ENCODE data around the gene OTOP2.
A peak's percentile ranks its signal among the peaks of the same experiment; 100 is the strongest.

Gene OTOP2

GRCh38 chr17:74928786-74929185 is 4.7 kb downstream of the OTOP2 start:
- no peaks in the 10 kb centered on the region for H3K4me1 ChIP-seq (ENCODE audit: control insufficient read depth, insufficient read depth, low read length)
- no peak overlapping the region for H3K27ac ChIP-seq (ENCODE audit: extremely low read depth, low read depth, low read length)
- ChIA-PET POLR2A (no interaction called here), CTCF (no interaction called here)
- H3K36me3 ChIP-seq (ENCODE audit: control insufficient read depth in 2 of 2, insufficient read depth in 1 of 2, low read length in 2 of 2): no peaks in the 10 kb centered on the region
- H3K9me3 ChIP-seq (ENCODE audit: control insufficient read depth, insufficient read depth, low read depth, low read length): no peaks in the 10 kb centered on the region
- TF ChIP-seq ZNF433 (tag by site-specific recombination; IDR thresholded peaks at IDR 0.05; ENCODE audit: low read depth) (no peak), ZNF600 (tag by site-specific recombination; IDR thresholded peaks at IDR 0.05) (0 out of 2 replicates have a peak, but pooled peaks have one; percentile 13), YY1 (tag by site-specific recombination; IDR thresholded peaks at IDR 0.05) (no peak)
- H3K4me3 ChIP-seq (ENCODE audit: low read depth, low read length): no peak overlapping the region

GRCh38 chr17:74930535-74931036 is 6.5 kb downstream of the OTOP2 start:
- H3K9me3 ChIP-seq (ENCODE audit: control insufficient read depth, insufficient read depth, low read depth, low read length): no peaks in the 10 kb centered on the region
- H3K4me1 ChIP-seq (ENCODE audit: control insufficient read depth, insufficient read depth, low read length): no peaks in the 10 kb centered on the region
- no peak overlapping the region for H3K4me3 ChIP-seq (ENCODE audit: low read depth, low read length)
- H3K27ac ChIP-seq (ENCODE audit: extremely low read depth, low read depth, low read length): no peak overlapping the region
- POLR2A ChIA-PET: no interaction called here
- CTCF ChIA-PET: interaction anchor here (4.2 kb wide), 1 partner anchor 27 kb away, joined by 25 read pairs; no protein-coding TSS in a partner anchor
- H3K36me3 ChIP-seq (ENCODE audit: control insufficient read depth in 2 of 2, insufficient read depth in 1 of 2, low read length in 2 of 2): no peaks in the 10 kb centered on the region
- TF ChIP-seq ZNF626 (tag by site-specific recombination; IDR thresholded peaks at IDR 0.05): no peak
- no peak for TF ChIP-seq ZNF596 (tag by site-specific recombination; IDR thresholded peaks at IDR 0.05)
- no peak for TF ChIP-seq HOXC10 (CRISPR knock-in tag; IDR thresholded peaks at IDR 0.05)
- no peak for TF ChIP-seq PATZ1 (tag by site-specific recombination; IDR thresholded peaks at IDR 0.05)
- no peak for TF ChIP-seq ZSCAN18 (tag by site-specific recombination; IDR thresholded peaks at IDR 0.05)
- no peak for TF ChIP-seq ZNF747 (tag by site-specific recombination; IDR thresholded peaks at IDR 0.05)
- TF ChIP-seq ZNF558 (tag by site-specific recombination; IDR thresholded peaks at IDR 0.05): no peak
- no peak for TF ChIP-seq ZNF266 (tag by site-specific recombination; IDR thresholded peaks at IDR 0.05; ENCODE audit: low read depth)
- no peak for TF ChIP-seq ZNF580 (tag by site-specific recombination; IDR thresholded peaks at IDR 0.05)
- no peak for TF ChIP-seq ZBTB10 (tag by site-specific recombination; IDR thresholded peaks at IDR 0.05)
- no peak for TF ChIP-seq IKZF3 (tag by site-specific recombination; IDR thresholded peaks at IDR 0.05)
- no peak for TF ChIP-seq ZNF513 (tag by site-specific recombination; IDR thresholded peaks at IDR 0.05)
- no peak for TF ChIP-seq SETDB1 (IDR thresholded peaks at IDR 0.05; ENCODE audit: insufficient read length, low read length)
- TF ChIP-seq BCL11B (tag by site-specific recombination; IDR thresholded peaks at IDR 0.05; ENCODE audit: low read depth): no peak
- TF ChIP-seq GLI4 (tag by site-specific recombination; IDR thresholded peaks at IDR 0.05): no peak
- no peak for TF ChIP-seq ZNF830 (tag by site-specific recombination; IDR thresholded peaks at IDR 0.05; ENCODE audit: low read depth)
- no peak for TF ChIP-seq ZBTB1 (tag by site-specific recombination; IDR thresholded peaks at IDR 0.05)
- TF ChIP-seq ZXDB (tag by site-specific recombination; IDR thresholded peaks at IDR 0.05): no peak
- no peak for TF ChIP-seq BCL6B (tag by site-specific recombination; IDR thresholded peaks at IDR 0.05)

Data from HEK293 (cell line).